Measurements from ENCODE around the gene OTOP3. TPM values are rescaled to one million over a fixed set of nuclear protein-coding genes. Genes with fewer than 3 reads are reported as not detected.

The OTOP3 gene
- polyA plus RNA-seq, 3 donors, result not detected

- Mint-ChIP-seq H3K27ac (peak overlapping the region in 1 of 7 donors; percentile 51), H3K27me3 (ENCODE audit: low read depth in 3 of 3) (peaks cover 6 to 27% (median 17%) of the 10 kb centered on the region in 3 donors), H3K36me3 (no peaks in the 10 kb centered on the region), H3K4me3 (no peak overlapping the region), H3K4me1 (peaks cover 6% of the 10 kb centered on the region), H3K9me3 (peaks cover 4 to 14% (median 13%) of the 10 kb centered on the region in 7 donors)
- TF ChIP-seq, protein P1, sequence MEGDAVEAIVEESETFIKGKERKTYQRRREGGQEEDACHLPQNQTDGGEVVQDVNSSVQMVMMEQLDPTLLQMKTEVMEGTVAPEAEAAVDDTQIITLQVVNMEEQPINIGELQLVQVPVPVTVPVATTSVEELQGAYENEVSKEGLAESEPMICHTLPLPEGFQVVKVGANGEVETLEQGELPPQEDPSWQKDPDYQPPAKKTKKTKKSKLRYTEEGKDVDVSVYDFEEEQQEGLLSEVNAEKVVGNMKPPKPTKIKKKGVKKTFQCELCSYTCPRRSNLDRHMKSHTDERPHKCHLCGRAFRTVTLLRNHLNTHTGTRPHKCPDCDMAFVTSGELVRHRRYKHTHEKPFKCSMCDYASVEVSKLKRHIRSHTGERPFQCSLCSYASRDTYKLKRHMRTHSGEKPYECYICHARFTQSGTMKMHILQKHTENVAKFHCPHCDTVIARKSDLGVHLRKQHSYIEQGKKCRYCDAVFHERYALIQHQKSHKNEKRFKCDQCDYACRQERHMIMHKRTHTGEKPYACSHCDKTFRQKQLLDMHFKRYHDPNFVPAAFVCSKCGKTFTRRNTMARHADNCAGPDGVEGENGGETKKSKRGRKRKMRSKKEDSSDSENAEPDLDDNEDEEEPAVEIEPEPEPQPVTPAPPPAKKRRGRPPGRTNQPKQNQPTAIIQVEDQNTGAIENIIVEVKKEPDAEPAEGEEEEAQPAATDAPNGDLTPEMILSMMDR (IDR thresholded peaks at IDR 0.05), result no peak
- intact Hi-C loops (cut with micrococcal nuclease), result loop anchor here in 1 of 2 donors (10.0 kb wide), 1 partner anchor 209 kb away; the partner anchor contains the start of gene NHERF1
- Histone ChIP-seq H3K4me1 (ENCODE audit: control insufficient read depth in 1 of 2, insufficient read depth in 2 of 2, low read length in 2 of 2) (no peaks in the 10 kb centered on the region), H3K9ac (ENCODE audit: insufficient read depth, low read length, poor library complexity, severe bottlenecking) (no peak overlapping the region), H3K4me2 (replicated peaks; ENCODE audit: extremely low read depth, low read length, poor library complexity, severe bottlenecking) (no peak overlapping the region), H3K4me3 (replicated peaks in 1 of 3; ENCODE audit: low read depth in 2 of 3, low read length in 3 of 3) (no peak overlapping the region), H3K9me3 (replicated peaks in 1 of 2; ENCODE audit: control insufficient read depth in 1 of 2, insufficient read depth in 1 of 2, low read length in 2 of 2) (peaks cover 5 to 12% of the 10 kb centered on the region in 2 donors), H3K27me3 (ENCODE audit: control insufficient read depth in 2 of 2, insufficient read depth in 2 of 2, low read length in 2 of 2) (peaks cover 0 to 9% of the 10 kb centered on the region in 2 donors), H3K27ac (ENCODE audit: low read depth in 1 of 2, low read length in 2 of 2) (no peak overlapping the region), H3K36me3 (replicated peaks in 1 of 2; ENCODE audit: control insufficient read depth in 1 of 2, insufficient read depth in 2 of 2, low read length in 2 of 2) (no peaks in the 10 kb centered on the region), H3K79me2 (ENCODE audit: insufficient read depth, low read length) (no peaks in the 10 kb centered on the region), H4K20me1 (ENCODE audit: insufficient read depth, low read length) (no peaks in the 10 kb centered on the region), H2AFZ (ENCODE audit: insufficient read depth, low read depth, low read length, poor library complexity, severe bottlenecking) (no peak overlapping the region)
- DNase-seq, result no peak
- WGBS (ENCODE audit: insufficient coverage), result 97% methylated on average over 13 of the region's 15 CpGs
These were observed 18.4 kb downstream of the OTOP3 start for GRCh38 chr17:74954115-74954514.

DNA sequence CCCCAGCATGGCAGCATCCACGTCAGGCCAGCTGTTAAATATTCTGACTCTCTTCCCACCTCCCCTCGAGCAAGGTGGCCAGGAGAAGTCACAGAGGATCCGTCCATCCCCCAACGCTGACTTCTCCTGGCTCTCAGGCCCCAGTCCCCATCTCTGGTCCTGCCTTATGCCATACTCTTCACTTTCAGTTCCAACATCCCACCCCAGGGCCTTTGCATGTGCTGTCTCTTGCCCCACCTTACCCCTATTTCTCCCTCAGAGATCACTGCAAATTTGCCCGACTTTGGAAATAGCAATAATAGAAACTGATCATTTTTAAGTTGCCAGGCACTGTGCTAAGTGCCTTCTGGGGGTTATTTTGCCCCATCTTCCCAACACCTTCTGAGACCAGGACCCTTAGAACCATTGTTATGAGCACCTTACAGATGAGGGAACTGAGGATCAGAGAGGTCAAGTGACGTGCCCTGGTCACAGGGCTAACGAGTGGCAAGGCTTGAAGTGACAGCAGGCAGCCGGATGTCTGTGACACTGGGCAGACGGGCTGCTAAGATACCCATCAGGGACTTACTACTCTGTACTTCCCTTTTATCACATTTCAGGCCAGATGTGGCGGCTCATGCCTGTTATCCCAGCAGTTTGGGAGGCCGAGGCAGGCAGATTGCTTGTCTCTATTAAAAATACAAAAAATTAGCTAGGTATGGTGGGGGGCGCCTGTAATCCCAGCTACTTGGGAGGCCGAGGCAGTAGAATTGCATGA lies 19.1 kb downstream of the OTOP3 start:
- no peak for DNase-seq
- H3K9ac ChIP-seq (ENCODE audit: insufficient read depth, low read length, poor library complexity, severe bottlenecking), result no peak overlapping the region
- peaks cover 5 to 12% of the 10 kb centered on the region in 2 donors for H3K9me3 ChIP-seq (replicated peaks in 1 of 2; ENCODE audit: control insufficient read depth in 1 of 2, insufficient read depth in 1 of 2, low read length in 2 of 2)
- H3K27me3 Mint-ChIP-seq (ENCODE audit: low read depth in 3 of 3), result peaks cover 10 to 33% (median 18%) of the 10 kb centered on the region in 3 donors
- H3K27ac ChIP-seq (ENCODE audit: low read depth in 1 of 2, low read length in 2 of 2), result no peak overlapping the region
- H3K79me2 ChIP-seq (ENCODE audit: insufficient read depth, low read length), result no peaks in the 10 kb centered on the region
- no peak overlapping the region for H3K4me2 ChIP-seq (replicated peaks; ENCODE audit: extremely low read depth, low read length, poor library complexity, severe bottlenecking)
- peaks cover 6% of the 10 kb centered on the region for H3K4me1 Mint-ChIP-seq
- no peaks in the 10 kb centered on the region for H3K36me3 ChIP-seq (replicated peaks in 1 of 2; ENCODE audit: control insufficient read depth in 1 of 2, insufficient read depth in 2 of 2, low read length in 2 of 2)
- no peaks in the 10 kb centered on the region for H3K36me3 Mint-ChIP-seq
- peaks cover 0 to 11% of the 10 kb centered on the region in 2 donors for H3K27me3 ChIP-seq (ENCODE audit: control insufficient read depth in 2 of 2, insufficient read depth in 2 of 2, low read length in 2 of 2)
- WGBS (ENCODE audit: insufficient coverage), result 46% methylated on average over 6 of the region's 13 CpGs
- H3K9me3 Mint-ChIP-seq, result peaks cover 4 to 14% (median 13%) of the 10 kb centered on the region in 7 donors
- no peaks in the 10 kb centered on the region for H3K4me1 ChIP-seq (ENCODE audit: control insufficient read depth in 1 of 2, insufficient read depth in 2 of 2, low read length in 2 of 2)
- H3K4me3 ChIP-seq (replicated peaks in 1 of 3; ENCODE audit: low read depth in 2 of 3, low read length in 3 of 3), result no peak overlapping the region
- H4K20me1 ChIP-seq (ENCODE audit: insufficient read depth, low read length), result no peaks in the 10 kb centered on the region
- no peak overlapping the region for H3K4me3 Mint-ChIP-seq
- intact Hi-C loops (cut with micrococcal nuclease), result loop anchor here in 1 of 2 donors (10.0 kb wide), 1 partner anchor 210 kb away; the partner anchor contains the start of gene NHERF1
- no peak overlapping the region for H2AFZ ChIP-seq (ENCODE audit: insufficient read depth, low read depth, low read length, poor library complexity, severe bottlenecking)
- TF ChIP-seq, protein P1 (IDR thresholded peaks at IDR 0.05), result no peak
- H3K27ac Mint-ChIP-seq, result peak overlapping the region in 2 of 7 donors; percentile 41 to 50

All from CD14-positive monocyte (primary cell).